OCI-LY3 (cell line): ENCODE results near the gene CADPS.

Experiments used
- H2AFZ ChIP-seq: fragments of 200-600, 300-600 bp; shearing (Covaris generic); 2 replicates; pipeline ENCODE4 v1.6.0; 2014; ENCODE audit warnings: antibody characterized with exemption, low read depth, low read length
- H3K27ac ChIP-seq: fragments of 200-600, 300-600 bp; sonication (generic); 2 replicates; pipeline ENCODE4 v1.5.1; 2014; ENCODE audit warnings: mild to moderate bottlenecking, low read length, moderate library complexity, mixed read lengths
- H3K27me3 ChIP-seq: fragments of 200-600, 300-600 bp; sonication (generic); 2 replicates; pipeline ENCODE4 v1.6.1; 2014; ENCODE audit warnings: low read depth, low read length, mixed read lengths
- H3K36me3 ChIP-seq: fragments of 200-600, 300-600 bp; sonication (generic); replicated peaks from 2 replicates; pipeline ENCODE3; 2014; ENCODE audit warnings: low read depth, low read length, mixed read lengths
- H3K4me1 ChIP-seq: fragments of 300-600, 200-600 bp; sonication (generic); 2 replicates; pipeline ENCODE4 v1.6.1; 2014; ENCODE audit warnings: low read length, mixed read lengths
- H3K4me2 ChIP-seq: fragments of 200-600, 300-600 bp; sonication (generic); 2 replicates; pipeline ENCODE4 v1.6.1; 2014; ENCODE audit warnings: low read length, mixed read lengths
- H3K4me3 ChIP-seq: fragments of 300-600, 200-600 bp; sonication (generic); 2 replicates; pipeline ENCODE4 v1.5.1; 2014; ENCODE audit warnings: antibody characterized with exemption, mild to moderate bottlenecking, low read length, moderate library complexity
- H3K79me2 ChIP-seq: fragments of 300-600, 200-600 bp; shearing (Covaris generic); 2 replicates; pipeline ENCODE4 v1.6.1; 2014; ENCODE audit warnings: mild to moderate bottlenecking, low read length, mixed read lengths
- H3K9ac ChIP-seq: fragments of 300-600, 200-600 bp; shearing (Covaris generic); 2 replicates; pipeline ENCODE4 v1.6.0; 2014; ENCODE audit warnings: mild to moderate bottlenecking, low read length, moderate library complexity
- H3K9me3 ChIP-seq: fragments of 200-600, 300-600 bp; shearing (Covaris generic); 2 replicates; pipeline ENCODE4 v1.6.1; 2014; ENCODE audit warnings: low read length, mixed read lengths; ENCODE audit not compliant: insufficient read depth
- H4K20me1 ChIP-seq: fragments of 200-600, 300-600 bp; sonication (generic); 2 replicates; pipeline ENCODE4 v1.6.1; 2016; ENCODE audit warnings: low read length, mixed read lengths; ENCODE audit not compliant: insufficient read depth
- EZH2phosphoT487 ChIP-seq: fragments of 200-600 bp; shearing (Covaris generic); IDR thresholded peaks from 2 replicates; pipeline ENCODE4 v1.6.1; 2018; ENCODE audit warnings: antibody characterized with exemption, mixed run types, low read depth
- TF ChIP-seq, protein P1 (sequence below): fragments of 200-600, 300-600 bp; sonication (generic); IDR thresholded peaks from 2 replicates; pipeline ENCODE4 v1.5.1; 2014; ENCODE audit warnings: antibody characterized with exemption, low read length, low read depth

Gene CADPS

DNA sequence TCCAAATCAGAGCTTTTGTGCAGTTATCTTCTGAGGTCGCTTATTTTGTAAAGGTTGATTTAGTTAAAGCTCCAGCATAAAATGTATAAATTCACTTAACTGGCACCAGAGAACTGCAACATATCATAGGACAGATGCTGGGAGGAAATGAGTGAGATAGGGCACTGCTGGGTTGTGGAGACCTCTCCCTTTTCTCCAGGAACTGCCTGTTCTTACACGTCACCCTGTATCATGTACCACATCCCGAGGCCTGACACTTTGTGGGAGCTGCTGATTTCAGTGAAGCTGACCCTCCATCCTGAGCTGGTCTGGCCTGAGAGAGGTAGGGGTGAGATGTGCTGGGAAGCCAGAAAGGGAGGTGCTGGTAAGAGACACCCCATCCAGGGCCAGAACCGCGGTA, 288.0 kb downstream of the CADPS start:
- TF ChIP-seq, protein P1, sequence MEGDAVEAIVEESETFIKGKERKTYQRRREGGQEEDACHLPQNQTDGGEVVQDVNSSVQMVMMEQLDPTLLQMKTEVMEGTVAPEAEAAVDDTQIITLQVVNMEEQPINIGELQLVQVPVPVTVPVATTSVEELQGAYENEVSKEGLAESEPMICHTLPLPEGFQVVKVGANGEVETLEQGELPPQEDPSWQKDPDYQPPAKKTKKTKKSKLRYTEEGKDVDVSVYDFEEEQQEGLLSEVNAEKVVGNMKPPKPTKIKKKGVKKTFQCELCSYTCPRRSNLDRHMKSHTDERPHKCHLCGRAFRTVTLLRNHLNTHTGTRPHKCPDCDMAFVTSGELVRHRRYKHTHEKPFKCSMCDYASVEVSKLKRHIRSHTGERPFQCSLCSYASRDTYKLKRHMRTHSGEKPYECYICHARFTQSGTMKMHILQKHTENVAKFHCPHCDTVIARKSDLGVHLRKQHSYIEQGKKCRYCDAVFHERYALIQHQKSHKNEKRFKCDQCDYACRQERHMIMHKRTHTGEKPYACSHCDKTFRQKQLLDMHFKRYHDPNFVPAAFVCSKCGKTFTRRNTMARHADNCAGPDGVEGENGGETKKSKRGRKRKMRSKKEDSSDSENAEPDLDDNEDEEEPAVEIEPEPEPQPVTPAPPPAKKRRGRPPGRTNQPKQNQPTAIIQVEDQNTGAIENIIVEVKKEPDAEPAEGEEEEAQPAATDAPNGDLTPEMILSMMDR: no peak
- no peak for TF ChIP-seq EZH2phosphoT487
- Histone ChIP-seq H3K4me2 (no peak overlapping the region), H3K36me3 (no peaks in the 10 kb centered on the region), H3K9me3 (no peaks in the 10 kb centered on the region), H3K27me3 (peaks cover 12% of the 10 kb centered on the region), H3K9ac (no peak overlapping the region), H4K20me1 (no peaks in the 10 kb centered on the region), H3K79me2 (no peaks in the 10 kb centered on the region), H3K4me1 (no peaks in the 10 kb centered on the region), H3K4me3 (no peak overlapping the region), H2AFZ (no peak overlapping the region), H3K27ac (no peak overlapping the region)

DNA sequence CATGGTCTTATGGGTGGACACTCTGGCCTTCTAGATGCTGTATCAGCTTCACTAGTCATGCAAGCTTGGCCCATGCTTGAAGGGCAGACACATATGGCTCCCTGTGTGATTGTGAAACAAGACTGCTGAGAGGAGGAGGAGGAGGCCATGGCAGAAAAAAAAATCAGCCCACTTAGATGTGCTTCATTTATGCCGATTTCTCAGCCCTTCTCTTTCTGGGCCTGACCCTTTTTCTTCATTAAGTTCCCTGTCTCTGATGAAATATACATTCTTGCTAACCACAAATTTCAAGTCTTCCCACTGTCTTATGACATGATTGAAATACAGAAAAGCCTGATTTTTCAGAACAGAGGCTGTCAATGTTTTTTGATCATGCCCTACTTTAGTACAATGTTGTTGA, 288.9 kb downstream of the CADPS start:
- H3K27me3 ChIP-seq: peaks cover 4% of the 10 kb centered on the region; the same call in 1 of the 2 replicates
- no peak overlapping the region for H2AFZ ChIP-seq
- no peaks in the 10 kb centered on the region for H3K36me3 ChIP-seq
- H3K4me1 ChIP-seq: no peaks in the 10 kb centered on the region
- H4K20me1 ChIP-seq: no peaks in the 10 kb centered on the region
- no peak overlapping the region for H3K27ac ChIP-seq
- no peak overlapping the region for H3K9ac ChIP-seq
- TF ChIP-seq EZH2phosphoT487: no peak
- TF ChIP-seq, protein P1: no peak
- H3K9me3 ChIP-seq: no peaks in the 10 kb centered on the region
- no peak overlapping the region for H3K4me2 ChIP-seq
- H3K4me3 ChIP-seq: no peak overlapping the region
- no peaks in the 10 kb centered on the region for H3K79me2 ChIP-seq

DNA sequence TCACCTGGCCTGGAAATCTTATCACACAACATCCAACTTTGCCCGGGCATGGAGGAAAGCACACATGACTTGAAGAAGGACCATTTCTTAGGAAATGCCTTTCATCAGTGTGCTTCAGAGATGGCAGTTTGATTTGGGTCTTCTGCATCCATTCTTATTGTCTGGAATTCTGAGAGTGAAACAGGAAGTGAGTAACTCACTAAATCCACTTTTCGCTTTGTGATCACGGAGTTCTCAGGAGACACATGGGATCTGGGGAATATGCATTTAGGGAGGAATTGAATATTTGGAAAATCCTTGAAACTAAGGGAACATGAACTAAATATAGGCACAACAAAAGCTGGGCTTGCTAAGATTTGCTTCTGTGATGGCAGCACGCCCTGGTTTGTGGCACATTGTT, 289.4 kb downstream of the CADPS start:
- Histone ChIP-seq H4K20me1 (no peaks in the 10 kb centered on the region), H3K27ac (no peak overlapping the region), H3K79me2 (no peaks in the 10 kb centered on the region), H3K27me3 (no peaks in the 10 kb centered on the region), H3K4me2 (no peak overlapping the region), H3K4me3 (no peak overlapping the region), H3K9me3 (no peaks in the 10 kb centered on the region), H2AFZ (no peak overlapping the region), H3K9ac (no peak overlapping the region), H3K4me1 (no peaks in the 10 kb centered on the region), H3K36me3 (no peaks in the 10 kb centered on the region)
- TF ChIP-seq, protein P1: no peak
- no peak for TF ChIP-seq EZH2phosphoT487

DNA sequence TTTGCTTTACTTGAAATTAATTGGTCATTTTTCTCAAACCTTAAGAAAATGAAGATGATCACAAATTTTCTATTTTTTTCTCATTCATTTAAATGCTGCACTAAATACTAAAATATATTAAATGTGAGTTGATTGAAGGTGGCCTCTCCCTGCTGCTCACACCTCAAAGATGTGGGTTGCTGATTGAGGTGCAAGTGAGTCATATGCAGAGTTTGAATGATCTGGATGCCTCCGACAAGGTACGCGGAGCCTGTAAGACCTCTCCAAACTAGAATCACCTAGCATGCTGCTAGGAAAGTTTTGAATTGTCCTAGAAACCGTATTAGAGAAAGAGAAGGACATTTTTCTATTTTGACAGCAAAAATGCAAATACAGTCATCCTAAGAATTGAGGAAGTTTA, 290.6 kb downstream of the CADPS start:
- H3K36me3 ChIP-seq: no peaks in the 10 kb centered on the region
- no peaks in the 10 kb centered on the region for H4K20me1 ChIP-seq
- no peaks in the 10 kb centered on the region for H3K79me2 ChIP-seq
- H3K9ac ChIP-seq: no peak overlapping the region
- H2AFZ ChIP-seq: no peak overlapping the region
- H3K4me3 ChIP-seq: no peak overlapping the region
- no peak overlapping the region for H3K27ac ChIP-seq
- TF ChIP-seq EZH2phosphoT487: no peak
- TF ChIP-seq, protein P1: no peak
- no peak overlapping the region for H3K4me2 ChIP-seq
- no peaks in the 10 kb centered on the region for H3K27me3 ChIP-seq
- H3K9me3 ChIP-seq: no peaks in the 10 kb centered on the region
- no peaks in the 10 kb centered on the region for H3K4me1 ChIP-seq
